HCEC 1CT (cell line): ENCODE results near the gene KCNQ1.

ENCODE experiments used
- DNase-seq: peaks from one replicate; pipeline ENCODE4 v3.0.0-alpha.2; 2017

Gene KCNQ1

GRCh38 chr11:2410616-2411015, 34.2 kb upstream of the KCNQ1 start:
- no peak for DNase-seq

- no peak for DNase-seq
Observed at GRCh38 chr11:2411446-2412305, 33.1 kb upstream of the KCNQ1 start.

GRCh38 chr11:2412323-2412722, 32.5 kb upstream of the KCNQ1 start:
- DNase-seq = no peak

GRCh38 chr11:2413742-2414579, 30.8 kb upstream of the KCNQ1 start:
- DNase-seq = no peak

GRCh38 chr11:2414616-2415015, 30.2 kb upstream of the KCNQ1 start:
- DNase-seq = no peak

- DNase-seq = no peak
Observed at GRCh38 chr11:2415171-2415570, 29.6 kb upstream of the KCNQ1 start.

- no peak for DNase-seq
Observed at GRCh38 chr11:2415601-2416380, 29.0 kb upstream of the KCNQ1 start.

GRCh38 chr11:2416765-2417164, 28.0 kb upstream of the KCNQ1 start:
- no peak for DNase-seq

- no peak for DNase-seq
Observed at GRCh38 chr11:2417856-2418692, 26.7 kb upstream of the KCNQ1 start.

- no peak for DNase-seq
Observed at GRCh38 chr11:2418693-2419360, 26.0 kb upstream of the KCNQ1 start.

- peak; percentile 60 for DNase-seq
Observed at GRCh38 chr11:2419638-2420501, 24.9 kb upstream of the KCNQ1 start.

- DNase-seq = peak; percentile 52
Observed at GRCh38 chr11:2420502-2421225, 24.1 kb upstream of the KCNQ1 start.

- no peak for DNase-seq
Observed at GRCh38 chr11:2421226-2421994, 23.4 kb upstream of the KCNQ1 start.

- no peak for DNase-seq
Observed at GRCh38 chr11:2421996-2422395, 22.8 kb upstream of the KCNQ1 start.

GRCh38 chr11:2422461-2423156, 22.2 kb upstream of the KCNQ1 start:
- no peak for DNase-seq

GRCh38 chr11:2423157-2424025, 21.4 kb upstream of the KCNQ1 start:
- no peak for DNase-seq

- no peak for DNase-seq
Observed at GRCh38 chr11:2424811-2425495, 19.9 kb upstream of the KCNQ1 start.
